HG03342 (cell line): ENCODE data around the gene HAGH.
"Not testable (repeated sequence)": the region's sequence is repeated elsewhere in the genome, so short reads cannot be mapped to it uniquely, and the experiment has no call there.

Source experiments
- ATAC-seq: cut with Tn5 transposase; IDR thresholded peaks from one replicate; pipeline ENCODE4 v1.9.1; 2021; ENCODE audit warnings: mild to moderate bottlenecking, moderate library complexity; ENCODE audit not compliant: unreplicated experiment

The HAGH gene

GRCh38 chr16:1826691-1827573, at the start of gene HAGH, which contains the start of gene FAHD1:
Gene HAGH (minus strand): TSS chr16:1826825. CDS start chr16:1826787, 38 bp downstream.
Gene FAHD1 (plus strand): TSS chr16:1827206. CDS start chr16:1827239, 33 bp downstream.
- peak; percentile 80 for ATAC-seq

- ATAC-seq: not testable (repeated sequence)
Observed at GRCh38 chr16:1876066-1876465, 49.4 kb upstream of the HAGH start.

GRCh38 chr16:1874854-1875253, 48.2 kb upstream of the HAGH start:
- no peak for ATAC-seq

GRCh38 chr16:1871974-1872635, 45.5 kb upstream of the HAGH start, which contains the start of gene MEIOB:
Gene MEIOB (minus strand): TSS chr16:1872164. CDS start chr16:1868175, 3,989 bp downstream.
- no peak for ATAC-seq

- no peak for ATAC-seq
Observed at GRCh38 chr16:1870365-1871082, 43.9 kb upstream of the HAGH start.

- no peak for ATAC-seq
Observed at GRCh38 chr16:1865902-1866690, 39.5 kb upstream of the HAGH start.

- no peak for ATAC-seq
Observed at GRCh38 chr16:1863681-1864460, 37.2 kb upstream of the HAGH start.

GRCh38 chr16:1862394-1862793, 35.8 kb upstream of the HAGH start:
- no peak for ATAC-seq

- ATAC-seq: no peak
Observed at GRCh38 chr16:1861730-1862129, 35.1 kb upstream of the HAGH start.

- ATAC-seq: no peak
Observed at GRCh38 chr16:1859650-1860049, 33.0 kb upstream of the HAGH start.

- no peak for ATAC-seq
Observed at GRCh38 chr16:1858189-1858865, 31.7 kb upstream of the HAGH start.

- ATAC-seq: no peak
Observed at GRCh38 chr16:1857433-1858097, 30.9 kb upstream of the HAGH start.

GRCh38 chr16:1851793-1852192, 25.2 kb upstream of the HAGH start:
- no peak for ATAC-seq

- no peak for ATAC-seq
Observed at GRCh38 chr16:1850981-1851380, 24.4 kb upstream of the HAGH start.

- ATAC-seq: no peak
Observed at GRCh38 chr16:1846416-1846815, 19.8 kb upstream of the HAGH start.

GRCh38 chr16:1845985-1846384, 19.4 kb upstream of the HAGH start:
- ATAC-seq: no peak

GRCh38 chr16:1839554-1839953, 12.9 kb upstream of the HAGH start:
- no peak for ATAC-seq

- ATAC-seq: no peak
Observed at GRCh38 chr16:1834096-1834495, 7.5 kb upstream of the HAGH start.
